ENCODE results near the gene ATAD3A.

DNA sequence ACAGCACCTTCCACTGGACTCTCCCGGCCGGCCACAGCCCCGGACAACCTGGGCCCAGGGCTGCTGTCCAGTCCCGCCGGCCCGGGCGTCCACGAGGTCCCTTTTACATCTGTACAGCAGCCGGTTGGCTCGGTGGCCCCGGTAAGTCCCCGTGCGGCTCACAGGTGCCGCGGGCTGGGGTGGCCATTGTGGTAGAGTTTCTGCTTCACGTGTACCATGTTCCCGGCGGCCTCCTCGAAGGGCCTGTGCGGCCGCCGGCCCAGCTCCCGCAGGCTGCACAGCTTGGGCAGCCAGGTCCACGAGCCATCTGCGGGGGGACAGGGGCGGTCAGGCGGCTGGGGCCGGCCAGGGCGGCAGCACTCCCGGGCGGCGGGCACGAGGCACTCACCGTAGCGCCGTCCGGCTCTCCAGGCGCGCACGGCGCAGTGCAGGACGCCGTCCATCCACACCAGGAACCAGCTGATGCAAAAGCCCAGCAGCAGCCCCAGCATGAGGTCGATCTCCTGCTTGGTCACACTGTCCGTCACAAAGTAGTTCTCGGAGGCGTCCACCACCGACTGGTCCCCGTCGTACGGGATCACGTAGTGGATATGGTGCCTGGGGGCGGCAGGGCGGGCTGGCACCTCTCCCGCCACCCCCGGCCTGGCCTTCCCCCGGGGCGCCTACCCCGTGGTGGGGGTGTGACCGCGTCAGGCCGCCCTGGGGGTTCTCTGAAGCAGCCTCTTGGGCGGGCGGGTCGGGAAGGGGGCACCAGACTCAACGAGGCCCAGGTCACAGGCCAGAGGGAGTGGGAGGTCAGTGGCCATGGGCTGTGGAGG, 23.4 kb downstream of the ATAD3A start:
- TF ChIP-seq GATA3 (IDR thresholded peaks at IDR 0.05; ENCODE audit: low read depth, low read length) (no peak), GATA2 (IDR thresholded peaks at IDR 0.05; ENCODE audit: low read depth, low read length) (no peak)
